GM04503 (cell line): ENCODE measurements around the gene KCNE4.

Source experiments
- DNase-seq: peaks from one replicate; pipeline ENCODE4 v3.0.0-alpha.2; 2012; ENCODE audit warnings: low read depth

KCNE4 gene

DNA sequence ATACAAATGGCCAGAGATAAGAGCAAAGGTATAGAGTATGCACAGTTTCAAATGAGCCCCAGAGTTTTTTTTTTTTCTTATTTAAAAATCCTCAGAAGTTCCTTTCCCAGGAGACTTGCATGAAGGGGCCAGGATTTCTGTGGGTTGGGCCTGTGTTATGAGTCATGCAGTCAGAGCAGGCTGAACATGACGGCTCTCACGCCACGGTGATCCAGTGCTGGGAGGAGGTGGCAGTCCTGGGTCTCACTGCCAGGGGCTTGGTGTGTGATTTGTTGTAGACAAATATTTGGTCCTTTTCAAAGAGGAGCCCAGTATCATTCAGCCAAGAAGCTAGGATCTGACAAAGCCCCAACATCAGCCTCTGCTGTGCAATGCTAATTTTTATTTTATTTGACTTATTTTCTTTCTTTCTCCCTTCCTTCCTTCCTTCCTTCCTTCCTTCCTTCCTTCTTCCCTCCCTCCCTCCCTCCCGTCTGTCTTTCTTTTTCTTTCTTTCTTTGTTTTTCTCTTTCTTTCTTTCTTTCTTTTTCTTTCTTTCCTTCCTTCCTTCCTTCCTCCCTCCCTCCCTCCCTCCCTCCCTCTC, 10.4 kb upstream of the KCNE4 start:
- peak; percentile 94 for DNase-seq

DNA sequence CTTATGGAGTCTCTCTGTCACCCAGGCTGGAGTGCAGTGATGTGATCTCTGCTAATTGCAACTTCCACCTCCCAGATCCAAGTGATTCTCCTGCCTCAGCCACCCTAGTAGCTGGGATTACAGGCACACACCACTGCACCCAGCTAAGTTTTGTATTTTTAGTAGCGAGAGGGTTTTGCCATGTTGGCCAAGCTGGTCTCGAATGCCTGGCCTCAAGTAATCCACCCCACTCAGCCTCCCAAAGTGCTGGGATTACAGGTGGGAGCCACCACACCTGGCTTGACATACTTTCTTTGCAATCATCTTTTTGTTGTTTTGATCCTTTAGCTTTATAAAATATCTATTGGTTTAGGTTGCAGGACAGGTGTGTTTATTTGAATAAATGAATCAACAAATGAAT, 9.7 kb upstream of the KCNE4 start:
- no peak for DNase-seq

DNA sequence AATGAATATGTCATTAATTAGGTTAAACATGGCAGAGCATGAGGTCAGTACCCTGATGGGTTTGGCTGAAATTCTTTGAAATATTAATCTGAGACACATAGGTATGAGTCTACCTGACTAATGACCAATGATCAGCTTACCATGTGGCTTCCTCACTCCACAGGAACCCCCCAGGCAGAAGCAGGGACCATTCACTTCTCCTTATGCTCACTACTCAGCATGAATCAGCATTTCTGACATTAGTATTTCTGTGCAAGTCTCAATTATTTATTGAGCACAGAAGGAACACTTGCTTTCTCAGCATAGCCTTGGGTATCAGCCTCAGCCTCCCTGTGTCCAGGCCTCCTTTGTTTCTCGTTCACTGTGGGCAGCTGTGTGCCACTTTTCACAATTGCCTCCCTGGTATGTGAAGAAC, 9.3 kb upstream of the KCNE4 start:
- DNase-seq = no peak

DNA sequence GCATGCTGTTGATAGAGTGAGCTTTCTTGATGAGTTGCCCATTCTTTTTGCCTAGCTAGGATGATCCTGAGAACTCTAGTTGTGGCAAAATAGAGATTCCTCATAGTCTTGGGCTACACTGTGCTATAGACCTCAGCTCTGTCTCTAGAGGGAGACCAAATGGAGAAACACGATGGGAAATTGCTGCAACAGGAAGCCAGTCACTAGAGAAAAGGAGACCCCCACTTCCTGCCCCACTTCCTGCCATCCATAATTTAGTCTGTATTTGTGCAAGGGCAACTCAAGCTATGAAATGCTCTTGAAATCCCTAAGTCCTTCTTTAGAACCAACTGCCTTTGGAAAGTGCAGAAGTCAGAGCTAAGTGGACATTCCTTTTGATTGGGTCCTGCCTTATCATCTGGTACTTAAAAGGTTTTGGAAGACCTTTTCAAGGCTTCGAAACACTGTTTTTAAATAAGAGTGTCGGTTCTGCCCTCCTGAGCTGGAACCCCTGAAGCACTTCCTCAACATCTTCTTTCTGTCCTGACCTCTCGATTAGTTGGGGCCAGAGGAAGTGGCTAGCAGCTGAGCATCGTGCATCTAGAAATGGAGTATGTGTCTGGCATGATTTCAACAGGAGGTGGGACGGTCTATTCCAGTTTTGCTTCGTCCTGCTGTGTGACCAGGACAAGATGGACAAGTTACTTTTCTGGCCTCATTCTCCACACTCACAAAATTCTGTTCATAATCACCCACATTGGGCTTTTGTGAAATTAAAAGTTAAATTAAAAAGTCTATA, 8.6 kb upstream of the KCNE4 start:
- no peak for DNase-seq

DNA sequence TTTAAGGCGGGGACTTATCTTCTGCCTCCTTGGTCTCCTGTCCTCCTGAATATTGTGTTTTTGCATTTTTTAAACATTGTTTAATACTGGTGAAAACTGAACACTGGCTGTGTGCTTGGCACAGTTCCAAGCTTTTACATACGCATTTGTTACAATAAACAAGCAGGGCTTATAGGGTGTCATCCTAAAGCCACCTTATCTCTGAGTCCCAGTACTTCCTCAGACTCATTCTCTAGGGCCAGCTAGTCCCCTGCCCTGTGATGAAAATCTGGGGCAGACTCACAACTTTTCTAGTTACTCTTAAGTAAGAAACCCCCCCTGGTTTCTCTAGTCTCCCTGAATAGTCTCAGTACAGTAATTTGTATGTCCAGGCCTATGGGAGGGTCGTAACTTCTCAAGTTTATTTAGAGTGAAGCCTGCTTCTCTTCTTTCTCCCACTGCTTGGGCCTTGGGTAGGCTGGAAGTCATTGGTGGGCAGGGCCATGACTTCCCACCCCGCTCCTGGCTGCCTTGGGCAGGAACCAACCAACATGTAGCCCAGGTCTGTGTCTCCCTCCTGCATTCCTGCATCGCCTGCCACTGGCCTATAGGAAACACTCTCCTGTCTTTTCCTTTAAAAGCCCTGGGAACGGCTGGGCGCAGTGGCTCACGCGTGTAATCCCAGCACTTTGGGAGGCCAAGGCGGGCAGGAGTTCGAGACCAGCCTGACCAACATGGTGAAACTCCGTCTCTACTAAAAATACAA, 7.7 kb upstream of the KCNE4 start:
- DNase-seq = no peak

DNA sequence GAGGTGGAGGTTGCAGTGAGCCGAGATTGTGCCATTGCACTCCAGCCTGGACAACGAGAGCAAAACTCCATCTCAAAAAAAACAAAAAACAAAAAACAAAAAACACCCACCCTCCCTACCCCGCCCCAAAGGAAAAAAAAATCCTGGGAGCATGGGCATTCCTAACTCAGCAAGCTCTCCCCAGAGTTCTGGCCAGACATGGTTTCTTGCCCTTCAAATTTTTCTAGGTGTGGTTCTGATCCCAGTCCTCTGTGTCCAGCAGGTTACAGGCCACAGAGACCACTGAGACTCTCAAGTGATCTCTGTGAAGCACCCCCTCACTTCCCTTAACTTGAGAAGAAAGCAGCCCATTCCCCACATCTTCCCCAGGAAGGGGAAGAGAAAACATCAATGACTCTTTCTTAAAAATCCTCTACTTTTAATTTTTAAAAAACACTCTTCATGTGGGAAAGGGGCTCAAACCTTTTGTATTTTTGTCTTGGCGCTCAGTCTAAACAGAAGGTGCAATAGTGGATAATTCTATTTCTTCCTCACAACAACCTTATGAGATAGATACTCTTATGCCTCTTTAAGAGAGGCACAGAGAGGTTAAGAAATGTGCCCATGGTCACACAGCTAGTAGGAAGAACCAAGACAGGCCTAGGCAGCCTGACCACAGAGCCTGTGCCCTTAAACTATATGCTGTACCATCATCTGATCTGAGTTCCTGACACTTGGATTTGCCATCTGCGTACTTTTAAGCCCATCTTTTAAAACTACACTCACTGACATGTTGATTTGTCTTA, 6.9 kb upstream of the KCNE4 start:
- no peak for DNase-seq

DNA sequence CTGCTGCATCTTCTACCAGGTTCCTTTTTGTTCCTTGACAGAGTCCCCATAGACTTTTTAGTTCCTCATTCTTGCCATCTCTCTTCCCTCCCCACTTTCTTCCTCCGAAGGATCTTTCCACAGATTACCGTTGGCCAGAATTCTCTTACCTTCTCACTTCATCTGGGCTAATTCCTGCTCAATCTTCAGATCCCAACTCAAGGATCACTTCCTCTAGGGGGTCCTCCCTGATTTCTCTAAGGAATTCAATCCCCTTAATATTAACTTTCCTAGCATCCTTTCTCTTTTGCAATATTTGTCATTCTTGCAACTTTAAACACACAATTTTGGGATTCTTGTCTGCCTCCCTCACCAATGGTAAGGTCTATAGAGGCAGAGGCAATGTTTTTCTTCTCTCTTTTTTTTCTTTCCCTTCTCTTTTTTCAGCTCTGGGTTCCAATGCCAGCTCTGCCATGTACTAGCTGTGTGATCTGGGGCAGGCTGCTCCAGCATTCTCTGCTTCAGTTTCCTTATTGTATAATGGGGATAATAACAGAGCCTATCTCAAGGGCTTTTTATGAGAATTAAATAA, 5.4 kb upstream of the KCNE4 start:
- DNase-seq = no peak

DNA sequence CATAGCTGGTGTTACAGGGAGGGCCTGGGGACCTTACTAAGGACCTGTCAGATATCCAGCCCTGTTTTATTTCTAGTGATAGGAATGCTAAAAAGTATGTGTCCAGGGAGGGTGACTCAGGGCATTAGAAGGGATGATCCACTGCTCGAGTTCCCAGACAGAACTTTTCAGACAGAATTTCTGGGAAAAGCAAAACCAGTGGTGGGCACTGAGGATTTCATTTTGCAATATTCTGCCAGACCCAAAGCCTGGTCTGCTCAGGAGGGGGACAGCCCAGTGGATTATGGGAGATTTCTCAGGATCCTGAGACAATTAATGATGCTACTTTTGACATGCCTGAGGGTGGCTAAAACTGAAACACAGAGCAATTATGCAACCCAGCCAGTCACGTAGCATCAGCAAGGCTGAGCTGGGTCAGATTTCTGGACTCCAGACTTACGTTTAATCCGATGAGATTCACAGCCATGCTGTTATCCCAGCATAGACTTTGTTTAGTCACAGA, 4.7 kb upstream of the KCNE4 start:
- DNase-seq = peak; percentile 96

DNA sequence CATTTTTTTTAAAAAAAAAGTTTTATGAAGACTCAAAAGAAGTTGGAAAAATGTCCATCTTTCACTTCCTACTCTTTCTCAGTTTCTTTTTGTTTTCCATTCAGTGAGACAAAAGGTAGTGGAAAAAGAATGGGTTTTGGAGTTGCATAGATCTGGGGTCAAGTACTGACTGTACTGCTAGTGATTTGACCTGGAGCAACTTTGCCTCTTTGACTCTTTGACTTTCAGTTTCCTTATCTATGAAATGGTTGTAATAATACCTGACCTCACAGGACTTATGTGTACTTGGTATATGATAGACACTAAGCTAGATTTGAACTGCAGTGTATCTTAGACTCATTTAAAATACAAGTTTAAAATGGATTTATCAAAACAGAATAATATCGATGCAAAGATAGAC, 3.5 kb upstream of the KCNE4 start:
- DNase-seq = no peak

DNA sequence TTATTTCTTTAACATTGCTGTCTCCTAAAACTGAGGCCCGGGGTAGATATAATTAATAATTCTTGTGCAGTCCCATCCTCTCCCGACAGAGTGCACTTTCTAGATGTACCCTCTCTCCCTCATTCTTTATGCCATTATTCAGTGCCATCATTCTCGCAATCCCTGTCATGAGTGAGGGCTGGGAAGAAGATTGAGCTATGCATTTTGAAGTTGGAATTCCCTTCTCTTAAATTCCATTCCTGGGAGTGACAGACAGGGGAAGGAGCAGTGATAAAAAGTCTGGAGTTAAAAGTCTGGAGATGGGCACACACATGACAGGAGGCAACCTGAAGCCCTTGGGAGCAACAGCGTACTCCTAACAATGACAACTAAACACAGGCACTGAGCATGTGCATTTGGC, 2.6 kb upstream of the KCNE4 start:
- DNase-seq = no peak

DNA sequence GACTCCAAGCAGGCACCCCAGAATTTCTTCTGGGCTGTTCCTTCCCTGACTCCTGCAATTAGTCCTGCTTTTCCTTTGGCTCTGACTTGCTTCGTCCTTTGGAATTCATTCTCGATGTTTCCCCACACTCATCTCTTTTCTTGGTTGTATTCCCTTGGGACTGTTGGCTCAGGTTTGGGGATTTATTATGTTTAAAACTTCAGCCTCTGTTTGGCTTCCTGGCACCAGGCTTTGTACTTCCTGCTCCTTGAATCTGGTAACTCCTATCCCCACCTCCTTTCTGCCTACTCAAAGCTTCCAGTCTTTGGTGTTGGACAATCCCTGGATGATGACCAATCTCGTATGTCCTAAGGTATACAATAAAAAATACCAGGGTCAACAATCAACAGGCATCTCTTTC, 1.8 kb upstream of the KCNE4 start:
- DNase-seq = no peak

DNA sequence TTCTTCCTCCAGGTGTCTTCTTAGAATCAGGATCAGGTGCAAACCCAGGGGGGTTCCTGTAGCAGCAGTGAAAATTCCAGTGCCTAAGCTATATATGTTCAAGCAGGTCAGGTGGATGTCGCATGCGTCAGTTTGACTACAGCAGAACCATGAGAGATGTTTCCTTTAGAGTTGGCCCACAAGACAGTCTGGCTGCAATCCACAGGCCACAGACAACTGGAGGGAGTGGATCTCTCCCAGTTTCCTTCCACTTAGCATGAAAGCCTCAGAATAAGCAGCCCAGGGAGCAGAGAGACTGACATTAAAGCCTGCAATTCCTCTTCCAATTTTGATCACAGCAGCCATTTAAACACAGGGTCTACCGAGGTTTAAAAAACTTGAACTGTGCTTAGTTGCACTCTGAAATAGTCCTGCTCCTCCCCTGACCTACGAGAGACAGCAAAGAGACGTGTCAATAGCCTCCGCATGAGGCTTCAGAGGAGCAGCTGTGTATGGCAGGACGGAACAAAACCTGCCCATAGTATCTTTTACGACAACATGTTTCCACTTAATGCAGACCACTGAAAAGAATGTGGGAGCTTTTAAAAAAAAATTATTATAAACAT, 988 bp upstream of the KCNE4 start:
- DNase-seq = no peak

DNA sequence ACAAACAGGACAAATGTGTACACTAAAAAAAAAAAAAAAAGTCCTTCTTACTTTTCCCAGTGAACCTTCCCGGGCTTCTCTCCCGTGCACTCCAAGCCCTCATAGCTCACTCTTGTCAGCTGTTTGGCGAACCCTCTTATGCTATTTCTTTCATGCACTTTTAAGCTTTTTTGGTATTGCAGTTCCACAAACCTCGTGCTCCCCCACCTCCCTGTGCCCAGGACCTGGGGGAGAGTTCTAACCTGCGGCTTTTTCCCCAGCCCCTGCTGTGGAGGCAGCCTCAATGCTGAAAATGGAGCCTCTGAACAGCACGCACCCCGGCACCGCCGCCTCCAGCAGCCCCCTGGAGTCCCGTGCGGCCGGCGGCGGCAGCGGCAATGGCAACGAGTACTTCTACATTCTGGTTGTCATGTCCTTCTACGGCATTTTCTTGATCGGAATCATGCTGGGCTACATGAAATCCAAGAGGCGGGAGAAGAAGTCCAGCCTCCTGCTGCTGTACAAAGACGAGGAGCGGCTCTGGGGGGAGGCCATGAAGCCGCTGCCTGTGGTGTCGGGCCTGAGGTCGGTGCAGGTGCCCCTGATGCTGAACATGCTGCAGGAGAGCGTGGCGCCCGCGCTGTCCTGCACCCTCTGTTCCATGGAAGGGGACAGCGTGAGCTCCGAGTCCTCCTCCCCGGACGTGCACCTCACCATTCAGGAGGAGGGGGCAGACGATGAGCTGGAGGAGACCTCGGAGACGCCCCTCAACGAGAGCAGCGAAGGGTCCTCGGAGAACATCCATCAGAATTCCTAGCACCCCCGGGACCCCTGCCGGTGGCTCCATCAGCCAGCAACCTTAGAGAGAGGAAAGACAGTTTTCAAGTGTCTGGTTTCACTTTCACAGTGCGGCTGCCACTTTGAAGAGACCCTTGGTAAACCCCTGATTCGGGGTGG, 826 bp downstream of the KCNE4 start:
- DNase-seq = no peak

DNA sequence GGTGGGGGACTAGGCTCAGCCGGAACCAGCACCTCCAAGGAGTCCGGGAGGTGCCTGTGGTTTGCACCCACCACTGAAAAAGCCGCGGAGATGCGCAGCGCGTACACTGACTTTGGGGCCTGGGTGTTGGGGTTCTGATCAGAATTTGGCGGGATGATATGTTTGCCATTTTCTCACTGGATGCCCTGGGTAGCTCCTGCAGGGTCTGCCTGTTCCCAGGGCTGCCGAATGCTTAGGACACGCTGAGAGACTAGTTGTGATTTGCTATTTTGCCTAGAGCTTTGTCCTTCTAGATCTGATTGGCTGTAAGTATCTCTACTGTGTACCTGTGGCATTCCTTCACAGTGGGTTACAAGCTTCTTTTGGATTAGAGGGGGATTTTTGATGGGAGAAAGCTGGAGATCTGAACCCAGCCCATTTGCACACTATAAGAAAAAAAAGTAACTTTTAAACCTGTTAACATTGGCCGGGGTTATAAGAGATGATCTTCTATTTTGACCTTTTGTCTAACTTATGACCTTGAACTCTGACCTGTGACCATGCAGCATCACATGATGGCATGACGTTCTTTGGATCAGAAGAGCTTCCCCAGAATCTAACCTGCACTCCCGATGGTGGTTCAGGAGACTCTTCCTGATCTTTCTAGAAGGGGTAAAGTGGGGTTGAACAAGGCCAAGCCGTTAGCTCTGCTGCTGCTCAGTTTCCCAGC, 1.6 kb downstream of the KCNE4 start:
- no peak for DNase-seq

DNA sequence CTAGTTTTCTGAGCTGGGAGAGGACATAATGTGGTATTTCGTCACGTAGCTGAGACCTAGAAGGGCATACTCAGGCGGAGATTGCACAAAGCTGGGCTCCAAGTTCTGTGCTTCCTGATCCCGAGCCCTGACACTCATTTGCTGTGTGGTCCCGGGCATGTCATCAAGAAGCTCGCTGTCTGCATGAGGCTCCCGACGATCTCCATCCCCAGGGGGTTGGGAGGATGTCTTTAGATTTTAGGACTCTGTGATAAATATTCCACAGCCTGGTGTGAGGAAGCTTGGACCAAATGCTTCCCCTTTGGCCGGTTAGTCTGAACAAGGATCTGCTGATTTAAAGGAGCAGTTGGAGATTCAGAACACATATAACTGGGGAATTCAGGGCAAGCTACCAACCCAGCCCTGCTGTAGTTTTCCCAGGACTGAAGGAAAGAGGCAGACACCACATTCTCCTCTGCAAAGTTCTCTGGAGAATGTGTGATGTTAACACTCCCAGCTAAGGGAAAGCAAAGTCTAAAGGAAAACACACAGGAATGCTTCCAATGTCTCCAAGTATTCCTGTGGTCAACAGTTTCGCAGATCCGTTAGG, 2.3 kb downstream of the KCNE4 start:
- DNase-seq = peak; percentile 93

DNA sequence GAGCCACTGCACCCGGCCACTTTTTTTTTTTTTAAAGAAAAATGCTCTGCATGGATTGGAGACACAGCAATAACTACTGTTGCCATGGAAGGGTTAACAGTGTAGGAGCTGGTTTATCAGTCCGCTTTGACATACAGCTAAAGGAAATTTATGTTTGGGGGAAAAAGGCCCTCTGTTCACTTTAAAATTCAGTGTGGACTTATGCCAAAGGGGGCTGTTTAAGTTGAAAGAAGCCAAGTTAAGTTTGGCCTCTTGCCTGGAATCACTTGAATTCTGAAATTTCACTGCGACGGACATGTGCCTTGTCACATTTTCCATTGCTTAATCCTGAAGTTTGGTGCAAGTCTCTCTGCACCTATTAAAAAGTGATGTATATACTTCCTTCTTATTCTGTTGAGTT, 3.1 kb downstream of the KCNE4 start:
- DNase-seq = no peak

DNA sequence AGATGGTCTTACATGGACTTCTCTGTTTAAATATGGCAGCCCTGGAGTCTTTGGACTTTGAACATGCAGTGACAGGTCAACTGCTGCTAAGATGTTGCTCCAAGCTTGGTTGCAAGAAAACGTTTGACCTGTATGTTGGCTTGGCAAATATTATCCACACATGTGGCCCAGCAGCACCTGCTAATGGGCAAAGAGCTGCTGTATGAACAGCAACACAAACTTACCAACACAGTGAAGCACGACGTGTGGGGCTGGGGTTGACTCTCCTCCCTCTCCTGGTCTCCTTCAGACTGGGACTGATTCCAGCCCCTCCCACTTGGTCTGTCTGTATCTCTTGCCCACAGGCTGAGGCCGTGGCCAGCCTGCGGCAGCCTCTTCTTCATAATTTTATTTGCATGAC, 3.8 kb downstream of the KCNE4 start:
- no peak for DNase-seq

DNA sequence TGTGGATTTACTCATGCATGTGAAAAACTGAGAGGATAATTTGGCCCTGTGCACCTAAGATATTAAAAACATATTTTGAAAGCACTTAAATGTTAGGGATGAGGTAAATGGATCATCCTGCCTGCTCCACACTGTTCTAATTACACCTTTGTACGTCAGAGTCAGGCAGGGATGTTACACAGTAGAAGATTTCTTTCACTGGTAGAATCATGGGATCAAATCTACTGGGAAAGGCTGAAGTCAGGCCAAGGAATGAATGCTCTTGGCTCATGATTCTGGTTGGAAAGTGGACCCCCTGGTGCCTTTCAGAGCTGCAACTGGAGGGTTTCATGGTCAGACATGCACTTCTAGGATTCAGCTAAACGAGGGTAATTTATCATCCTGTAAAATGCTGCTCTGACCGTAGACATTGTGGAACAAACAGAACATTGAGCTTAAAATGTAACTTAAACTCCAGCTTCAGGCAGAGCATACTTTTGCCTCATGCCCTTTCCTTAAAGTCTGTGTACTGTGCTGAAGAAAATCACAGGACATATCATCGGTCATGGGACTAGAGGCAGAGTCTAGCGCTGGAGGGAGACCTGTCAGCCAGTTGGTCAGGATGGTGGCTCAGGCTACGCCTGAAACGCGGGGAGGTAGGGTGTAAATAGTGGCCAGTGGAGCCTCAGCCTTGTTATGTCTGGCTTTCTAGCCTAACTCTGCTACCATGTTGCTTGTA, 4.9 kb downstream of the KCNE4 start:
- no peak for DNase-seq

DNA sequence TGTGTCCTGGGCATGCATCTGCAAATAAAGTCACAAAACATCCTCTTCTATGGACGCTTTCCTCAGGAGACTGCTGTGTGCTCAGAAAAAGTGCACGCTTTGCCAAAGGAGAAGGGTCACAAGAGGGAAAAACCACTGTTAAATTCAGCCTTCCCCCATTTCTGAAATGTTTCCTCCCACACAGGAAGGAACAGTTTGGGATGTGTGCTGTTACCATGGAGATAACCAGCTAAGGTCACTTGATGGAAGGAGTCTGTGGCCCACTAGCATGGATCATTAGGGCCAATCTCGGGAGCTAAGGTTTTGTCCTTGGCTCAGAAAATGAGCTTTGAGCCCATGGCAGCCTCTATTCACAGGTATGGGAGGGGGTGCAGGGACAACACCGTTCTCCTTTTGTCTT, 5.6 kb downstream of the KCNE4 start:
- DNase-seq = no peak
